Mucosa of descending colon (tissue), 3 donors: ENCODE results near the gene SLC17A6. TPM values are rescaled to one million over a fixed set of nuclear protein-coding genes. Genes with fewer than 3 reads are reported as not detected.

Source experiments
- ATAC-seq: fragments of 200-7000 bp; cut with Tn5 transposase; one replicate; pipeline ENCODE4 v1.9.1; 2020; ENCODE audit warnings: mild to moderate bottlenecking, moderate library complexity
- DNase-seq, 3 donors: peaks; one replicate each; pipeline ENCODE4 v3.0.0-alpha.2; 2020
- H3K36me3 ChIP-seq: fragments of 200-600 bp; one replicate; pipeline ENCODE4 v1.8.0; 2021; ENCODE audit warnings: low read depth, mild to moderate bottlenecking
- H3K4me1 ChIP-seq: fragments of 200-600 bp; one replicate; pipeline ENCODE4 v1.8.0; 2021; ENCODE audit warnings: low read depth, mild to moderate bottlenecking
- H3K4me3 ChIP-seq: fragments of 200-600 bp; one replicate; pipeline ENCODE4 v1.8.0; 2021; ENCODE audit warnings: mild to moderate bottlenecking
- H3K9me3 ChIP-seq: fragments of 200-600 bp; one replicate; pipeline ENCODE4 v1.8.0; 2021; ENCODE audit warnings: mild to moderate bottlenecking
- CTCF ChIP-seq: fragments of 200-600 bp; IDR thresholded peaks from one replicate; pipeline ENCODE4 v1.8.0; 2022; ENCODE audit warnings: antibody characterized with exemption, mild to moderate bottlenecking
- intact Hi-C, 2 donors: fragments of 100-400 bp; cut with DNase I in 1 of 2; cut with micrococcal nuclease in 1 of 2; formaldehyde crosslinking; loops; one replicate each; pipeline versions ENCODE4 v1.11.0 to v1.11.1; 2022; cut with DNase I, micrococcal nuclease
- total RNA-seq, 3 donors: library from RNA; stranded (reverse); fragmentation: NEBNext Ultra II Directional in 2 of 3; extraction: Animal tissue kit (Norgen Biotek cat#: 25700) in 2 of 3; gene quantifications; one replicate each; pipeline versions ENCODE4 v1.2.1 to v1.2.4, GENCODE V29; 2021 to 2023
- donor health status: DM: no; HTN: no; CAD: no; lungs with moderate emphysema.
- donor health status: DM: no; HTN: no; CAD: no.
- donor health status: DM: no; HTN: yes; CAD: no.

SLC17A6 gene
- total RNA-seq, 3 donors from 2014 or later: not detected

GRCh38 chr11:22415476-22415875 is 77.3 kb downstream of the SLC17A6 start:
- Histone ChIP-seq H3K36me3 (no peaks in the 10 kb centered on the region), H3K4me3 (no peak overlapping the region), H3K4me1 (no peaks in the 10 kb centered on the region), H3K9me3 (no peaks in the 10 kb centered on the region)
- no peak for TF ChIP-seq CTCF
- DNase-seq: no peak
- ATAC-seq: no peak
- intact Hi-C loops: no loop called here

GRCh38 chr11:22416462-22416861 is 78.3 kb downstream of the SLC17A6 start:
- no peak for ATAC-seq
- Histone ChIP-seq H3K4me1 (no peaks in the 10 kb centered on the region), H3K36me3 (no peaks in the 10 kb centered on the region), H3K9me3 (no peaks in the 10 kb centered on the region), H3K4me3 (no peak overlapping the region)
- no peak for TF ChIP-seq CTCF
- no peak for DNase-seq
- intact Hi-C loops: no loop called here

- ATAC-seq (no peak), DNase-seq (no peak)
- Histone ChIP-seq H3K4me1 (no peaks in the 10 kb centered on the region), H3K36me3 (no peaks in the 10 kb centered on the region), H3K4me3 (no peak overlapping the region), H3K9me3 (no peaks in the 10 kb centered on the region)
- intact Hi-C loops: no loop called here
- TF ChIP-seq CTCF: no peak
These were observed 88.7 kb downstream of the SLC17A6 start for GRCh38 chr11:22426915-22427314.

Other genes starting within 250 kb of the SLC17A6 start
- 10 to 100 TPM in 1 of 3 donors, 1 to 10 TPM in 2; 7.8 to 10.2 (median 9.9) TPM for gene ANO5, start 145.3 kb upstream of the SLC17A6 start, total RNA-seq